ENCODE data around the gene DHX30.

DHX30 gene

DNA sequence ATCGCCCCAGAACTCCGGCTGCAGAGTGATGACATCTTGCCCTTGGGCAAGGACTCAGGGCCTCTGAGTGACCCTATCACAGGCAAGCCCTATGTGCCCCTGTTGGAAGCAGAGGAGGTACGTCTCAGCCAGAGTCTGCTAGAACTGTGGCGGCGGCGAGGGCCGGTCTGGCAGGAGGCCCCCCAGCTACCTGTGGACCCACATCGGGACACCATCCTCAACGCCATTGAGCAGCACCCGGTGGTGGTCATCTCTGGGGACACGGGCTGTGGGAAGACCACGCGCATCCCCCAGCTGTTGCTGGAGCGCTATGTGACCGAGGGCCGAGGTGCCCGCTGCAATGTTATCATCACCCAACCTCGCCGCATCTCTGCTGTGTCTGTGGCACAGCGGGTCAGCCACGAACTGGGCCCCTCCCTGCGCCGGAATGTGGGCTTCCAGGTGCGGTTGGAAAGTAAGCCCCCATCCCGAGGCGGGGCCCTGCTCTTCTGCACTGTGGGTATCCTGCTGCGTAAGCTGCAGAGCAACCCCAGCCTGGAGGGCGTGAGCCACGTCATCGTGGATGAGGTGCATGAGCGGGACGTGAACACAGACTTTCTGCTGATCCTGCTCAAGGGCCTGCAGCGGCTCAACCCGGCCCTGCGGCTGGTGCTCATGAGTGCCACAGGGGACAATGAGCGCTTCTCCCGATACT is 43.4 kb downstream of the DHX30 start:
- Mint-ChIP-seq H3K4me3 (no peak overlapping the region), H3K4me1 (no peaks in the 10 kb centered on the region), H3K27me3 (ENCODE audit: low read depth) (no peaks in the 10 kb centered on the region), H3K27ac (no peak overlapping the region), H3K36me3 (ENCODE audit: low read depth) (peaks cover 73% of the 10 kb centered on the region), H3K9me3 (no peaks in the 10 kb centered on the region)
- TF ChIP-seq, protein P1, sequence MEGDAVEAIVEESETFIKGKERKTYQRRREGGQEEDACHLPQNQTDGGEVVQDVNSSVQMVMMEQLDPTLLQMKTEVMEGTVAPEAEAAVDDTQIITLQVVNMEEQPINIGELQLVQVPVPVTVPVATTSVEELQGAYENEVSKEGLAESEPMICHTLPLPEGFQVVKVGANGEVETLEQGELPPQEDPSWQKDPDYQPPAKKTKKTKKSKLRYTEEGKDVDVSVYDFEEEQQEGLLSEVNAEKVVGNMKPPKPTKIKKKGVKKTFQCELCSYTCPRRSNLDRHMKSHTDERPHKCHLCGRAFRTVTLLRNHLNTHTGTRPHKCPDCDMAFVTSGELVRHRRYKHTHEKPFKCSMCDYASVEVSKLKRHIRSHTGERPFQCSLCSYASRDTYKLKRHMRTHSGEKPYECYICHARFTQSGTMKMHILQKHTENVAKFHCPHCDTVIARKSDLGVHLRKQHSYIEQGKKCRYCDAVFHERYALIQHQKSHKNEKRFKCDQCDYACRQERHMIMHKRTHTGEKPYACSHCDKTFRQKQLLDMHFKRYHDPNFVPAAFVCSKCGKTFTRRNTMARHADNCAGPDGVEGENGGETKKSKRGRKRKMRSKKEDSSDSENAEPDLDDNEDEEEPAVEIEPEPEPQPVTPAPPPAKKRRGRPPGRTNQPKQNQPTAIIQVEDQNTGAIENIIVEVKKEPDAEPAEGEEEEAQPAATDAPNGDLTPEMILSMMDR (IDR thresholded peaks at IDR 0.05; ENCODE audit: unreplicated experiment in 3 of 3), result no peak

DNA sequence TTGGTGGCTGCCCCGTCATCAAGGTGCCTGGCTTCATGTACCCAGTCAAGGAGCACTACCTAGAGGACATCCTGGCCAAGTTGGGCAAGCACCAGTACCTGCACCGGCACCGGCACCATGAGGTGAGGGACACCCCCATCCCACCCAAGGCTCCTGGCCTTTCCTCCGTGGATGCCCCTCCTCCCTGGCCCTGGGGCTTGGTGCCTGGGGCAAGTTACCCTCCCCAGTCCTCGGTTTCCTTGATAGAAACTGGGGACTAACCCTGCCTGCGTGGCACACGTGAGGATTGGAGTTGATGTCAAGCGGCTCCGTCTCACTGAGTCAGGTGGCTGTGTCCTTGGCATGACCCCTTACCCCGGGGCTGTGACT is 43.9 kb downstream of the DHX30 start:
- Mint-ChIP-seq H3K27me3 (ENCODE audit: low read depth) (no peaks in the 10 kb centered on the region), H3K4me3 (no peak overlapping the region), H3K36me3 (ENCODE audit: low read depth) (peaks cover 70% of the 10 kb centered on the region), H3K4me1 (no peaks in the 10 kb centered on the region), H3K9me3 (no peaks in the 10 kb centered on the region), H3K27ac (no peak overlapping the region)
- TF ChIP-seq, protein P1 (IDR thresholded peaks at IDR 0.05; ENCODE audit: unreplicated experiment in 3 of 3), result no peak

DNA sequence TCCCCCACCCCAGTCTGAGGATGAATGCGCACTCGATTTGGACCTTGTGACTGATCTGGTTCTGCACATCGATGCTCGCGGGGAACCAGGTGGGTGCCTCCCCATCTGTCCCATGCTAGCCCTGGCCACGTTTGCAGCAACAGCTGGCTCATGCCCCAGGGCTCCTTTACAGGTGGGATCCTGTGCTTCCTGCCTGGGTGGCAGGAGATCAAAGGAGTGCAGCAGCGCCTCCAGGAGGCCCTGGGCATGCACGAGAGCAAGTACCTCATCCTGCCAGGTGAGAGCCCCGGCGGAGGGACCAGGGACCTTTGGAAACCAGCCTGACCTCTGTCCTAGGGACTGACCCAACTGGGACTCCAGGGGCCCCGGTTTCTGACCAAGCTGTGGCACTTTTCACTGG is 44.3 kb downstream of the DHX30 start:
- Mint-ChIP-seq H3K9me3 (no peaks in the 10 kb centered on the region), H3K4me3 (no peak overlapping the region), H3K36me3 (ENCODE audit: low read depth) (peaks cover 70% of the 10 kb centered on the region), H3K27ac (no peak overlapping the region), H3K4me1 (no peaks in the 10 kb centered on the region), H3K27me3 (ENCODE audit: low read depth) (no peaks in the 10 kb centered on the region)
- TF ChIP-seq, protein P1 (IDR thresholded peaks at IDR 0.05; ENCODE audit: unreplicated experiment in 3 of 3), result no peak

DNA sequence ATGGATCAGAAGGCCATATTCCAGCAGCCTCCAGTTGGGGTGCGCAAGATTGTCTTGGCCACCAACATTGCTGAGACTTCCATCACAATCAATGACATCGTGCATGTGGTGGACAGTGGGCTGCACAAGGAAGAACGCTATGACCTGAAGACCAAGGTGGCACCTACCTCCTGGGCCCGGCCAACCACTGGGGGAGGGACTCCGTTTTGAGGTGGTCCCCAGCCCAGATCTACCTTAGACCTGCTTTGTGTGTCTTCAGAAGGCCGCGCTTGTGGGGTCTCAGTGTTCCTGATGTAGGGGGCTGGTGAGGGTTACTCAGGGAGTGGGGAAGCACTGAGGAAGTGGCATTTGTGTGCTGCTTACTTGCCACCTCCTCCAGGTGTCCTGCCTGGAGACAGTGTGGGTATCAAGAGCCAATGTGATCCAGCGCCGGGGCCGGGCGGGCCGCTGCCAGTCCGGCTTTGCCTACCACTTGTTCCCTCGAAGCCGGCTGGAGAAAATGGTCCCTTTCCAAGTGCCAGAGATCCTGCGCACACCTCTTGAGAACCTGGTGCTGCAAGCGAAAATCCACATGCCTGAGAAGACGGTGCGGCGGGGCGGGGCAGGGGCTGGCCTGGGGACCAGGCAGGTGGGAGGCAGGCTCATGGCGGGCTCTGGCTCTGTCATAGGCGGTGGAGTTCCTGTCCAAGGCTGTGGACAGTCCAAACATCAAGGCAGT is 45.0 kb downstream of the DHX30 start:
- Mint-ChIP-seq H3K27ac (no peak overlapping the region), H3K4me3 (no peak overlapping the region), H3K27me3 (ENCODE audit: low read depth) (no peaks in the 10 kb centered on the region), H3K36me3 (ENCODE audit: low read depth) (peaks cover 63% of the 10 kb centered on the region), H3K4me1 (no peaks in the 10 kb centered on the region), H3K9me3 (no peaks in the 10 kb centered on the region)
- TF ChIP-seq, protein P1 (IDR thresholded peaks at IDR 0.05; ENCODE audit: unreplicated experiment in 3 of 3), result no peak

DNA sequence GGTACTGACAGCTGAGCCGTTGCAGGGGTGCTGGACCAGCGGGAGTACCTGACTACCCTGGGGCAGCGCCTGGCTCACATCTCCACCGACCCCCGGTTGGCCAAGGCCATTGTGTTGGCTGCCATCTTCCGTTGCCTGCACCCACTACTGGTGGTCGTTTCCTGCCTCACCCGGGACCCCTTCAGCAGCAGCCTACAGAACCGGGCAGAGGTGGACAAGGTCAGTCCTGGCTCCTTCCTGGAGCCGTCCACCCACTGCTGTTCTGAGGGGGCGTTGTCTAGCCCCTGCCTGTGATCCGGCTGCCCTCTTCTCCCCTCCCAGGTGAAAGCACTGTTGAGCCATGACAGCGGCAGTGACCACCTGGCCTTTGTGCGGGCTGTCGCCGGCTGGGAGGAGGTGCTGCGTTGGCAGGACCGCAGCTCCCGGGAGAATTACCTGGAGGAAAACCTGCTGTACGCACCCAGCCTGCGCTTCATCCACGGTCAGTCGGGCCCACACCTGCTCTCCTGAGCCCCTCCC is 45.7 kb downstream of the DHX30 start:
- Mint-ChIP-seq H3K4me1 (no peaks in the 10 kb centered on the region), H3K27me3 (ENCODE audit: low read depth) (no peaks in the 10 kb centered on the region), H3K36me3 (ENCODE audit: low read depth) (peaks cover 58% of the 10 kb centered on the region), H3K9me3 (no peaks in the 10 kb centered on the region), H3K27ac (no peak overlapping the region), H3K4me3 (no peak overlapping the region)
- TF ChIP-seq, protein P1 (IDR thresholded peaks at IDR 0.05; ENCODE audit: unreplicated experiment in 3 of 3), result no peak
